ENCODE data around the gene LITAFD.

Gene LITAFD

GRCh38 chr16:8877894-8878522, 4.1 kb upstream of the LITAFD start:
- Histone ChIP-seq H3K4me2 (ENCODE audit: low read length) (peak overlapping the region; percentile 42), H3K79me2 (ENCODE audit: control insufficient read depth, insufficient read depth, low read length, poor library complexity) (peaks cover 2% of the 10 kb centered on the region), H3K27me3 (ENCODE audit: insufficient read depth, low read length) (no peaks in the 10 kb centered on the region), H4K8ac (ENCODE audit: low read depth, low read length) (peak overlapping the region; percentile 31), H3K4ac (ENCODE audit: low read depth, low read length) (peak overlapping the region; percentile 49), H2BK12ac (ENCODE audit: low read length) (peak overlapping the region; percentile 81), H3K9me3 (ENCODE audit: insufficient read depth, low read depth, low read length) (no peaks in the 10 kb centered on the region), H2AK5ac (ENCODE audit: low read length) (peak overlapping the region; percentile 87), H4K91ac (ENCODE audit: low read depth, low read length) (peak overlapping the region; percentile 88), H3K23ac (ENCODE audit: low read length) (no peak overlapping the region), H3K4me3 (ENCODE audit: low read depth, low read length) (no peak overlapping the region), H3K36me3 (ENCODE audit: control insufficient read depth in 1 of 2, insufficient read depth in 2 of 2, low read length in 2 of 2) (no peaks in the 10 kb centered on the region), H3K27ac (ENCODE audit: low read depth, low read length) (peak overlapping the region; percentile 69), H2BK5ac (ENCODE audit: low read depth, low read length, poor library complexity) (peak overlapping the region; percentile 87), H3K4me1 (ENCODE audit: control insufficient read depth in 1 of 2, insufficient read depth in 2 of 2, low read length in 2 of 2) (peaks cover 16% of the 10 kb centered on the region in 2 experiments), H3K79me1 (ENCODE audit: low read length) (peaks cover 16% of the 10 kb centered on the region), H3K14ac (ENCODE audit: low read length) (peak overlapping the region; percentile 68), H4K12ac (ENCODE audit: low read depth, low read length) (peak overlapping the region; percentile 51), H2AFZ (ENCODE audit: insufficient read depth, low read length, poor library complexity) (peak overlapping the region; percentile 21), H3K18ac (ENCODE audit: low read length) (peak overlapping the region; percentile 63), H2BK120ac (ENCODE audit: insufficient read depth, low read length, poor library complexity) (peak overlapping the region; percentile 75), H3K9ac (ENCODE audit: low read length) (no peak overlapping the region)
- DNase-seq = peak; percentile 75 to 81
- no CpG with 5 or more reads among the region's 8 CpGs for WGBS (ENCODE audit: extremely low coverage, insufficient coverage, insufficient read length)

- no peak overlapping the region for H2AK5ac ChIP-seq (ENCODE audit: low read length)
- no peak overlapping the region for H4K12ac ChIP-seq (ENCODE audit: low read depth, low read length)
- H3K23ac ChIP-seq (ENCODE audit: low read length) = no peak overlapping the region
- H3K14ac ChIP-seq (ENCODE audit: low read length) = peak overlapping the region; percentile 73
- DNase-seq = peak; percentile 84 to 93
- no CpG with 5 or more reads among the region's 6 CpGs for WGBS (ENCODE audit: extremely low coverage, insufficient coverage, insufficient read length)
- peaks cover 16% of the 10 kb centered on the region for H3K79me1 ChIP-seq (ENCODE audit: low read length)
- no peaks in the 10 kb centered on the region for H3K36me3 ChIP-seq (ENCODE audit: control insufficient read depth in 1 of 2, insufficient read depth in 2 of 2, low read length in 2 of 2)
- peak overlapping the region; percentile 81 for H2BK12ac ChIP-seq (ENCODE audit: low read length)
- H3K79me2 ChIP-seq (ENCODE audit: control insufficient read depth, insufficient read depth, low read length, poor library complexity) = peaks cover 2% of the 10 kb centered on the region
- peak overlapping the region; percentile 88 for H4K91ac ChIP-seq (ENCODE audit: low read depth, low read length)
- no peaks in the 10 kb centered on the region for H3K9me3 ChIP-seq (ENCODE audit: insufficient read depth, low read depth, low read length)
- peak overlapping the region; percentile 96 for H3K27ac ChIP-seq (ENCODE audit: low read depth, low read length)
- H3K9ac ChIP-seq (ENCODE audit: low read length) = no peak overlapping the region
- peaks cover 16% of the 10 kb centered on the region in 2 experiments for H3K4me1 ChIP-seq (ENCODE audit: control insufficient read depth in 1 of 2, insufficient read depth in 2 of 2, low read length in 2 of 2)
- peak overlapping the region; percentile 85 for H2BK120ac ChIP-seq (ENCODE audit: insufficient read depth, low read length, poor library complexity)
- no peaks in the 10 kb centered on the region for H3K27me3 ChIP-seq (ENCODE audit: insufficient read depth, low read length)
- no peak overlapping the region for H3K4me3 ChIP-seq (ENCODE audit: low read depth, low read length)
- no peak overlapping the region for H2AFZ ChIP-seq (ENCODE audit: insufficient read depth, low read length, poor library complexity)
- peak overlapping the region; percentile 42 for H3K4me2 ChIP-seq (ENCODE audit: low read length)
- H3K4ac ChIP-seq (ENCODE audit: low read depth, low read length) = no peak overlapping the region
- peak overlapping the region; percentile 88 for H2BK5ac ChIP-seq (ENCODE audit: low read depth, low read length, poor library complexity)
- peak overlapping the region; percentile 76 for H4K8ac ChIP-seq (ENCODE audit: low read depth, low read length)
- peak overlapping the region; percentile 63 for H3K18ac ChIP-seq (ENCODE audit: low read length)
Measured at GRCh38 chr16:8878523-8878911, 3.6 kb upstream of the LITAFD start.

GRCh38 chr16:8880839-8881510, 1.2 kb upstream of the LITAFD start:
- Histone ChIP-seq H2BK120ac (ENCODE audit: insufficient read depth, low read length, poor library complexity) (no peak overlapping the region), H3K4me1 (ENCODE audit: control insufficient read depth in 1 of 2, insufficient read depth in 2 of 2, low read length in 2 of 2) (peaks cover 17 to 19% of the 10 kb centered on the region in 2 experiments), H2AK5ac (ENCODE audit: low read length) (no peak overlapping the region), H3K36me3 (ENCODE audit: control insufficient read depth in 1 of 2, insufficient read depth in 2 of 2, low read length in 2 of 2) (no peaks in the 10 kb centered on the region), H3K23ac (ENCODE audit: low read length) (no peak overlapping the region), H3K14ac (ENCODE audit: low read length) (no peak overlapping the region), H4K91ac (ENCODE audit: low read depth, low read length) (no peak overlapping the region), H3K4me3 (ENCODE audit: low read depth, low read length) (no peak overlapping the region), H3K4ac (ENCODE audit: low read depth, low read length) (no peak overlapping the region), H3K18ac (ENCODE audit: low read length) (no peak overlapping the region), H3K9me3 (ENCODE audit: insufficient read depth, low read depth, low read length) (no peaks in the 10 kb centered on the region), H3K4me2 (ENCODE audit: low read length) (no peak overlapping the region), H3K79me2 (ENCODE audit: control insufficient read depth, insufficient read depth, low read length, poor library complexity) (peaks cover 2% of the 10 kb centered on the region), H3K79me1 (ENCODE audit: low read length) (peaks cover 14% of the 10 kb centered on the region), H2BK12ac (ENCODE audit: low read length) (no peak overlapping the region), H2AFZ (ENCODE audit: insufficient read depth, low read length, poor library complexity) (no peak overlapping the region), H4K12ac (ENCODE audit: low read depth, low read length) (no peak overlapping the region), H3K27ac (ENCODE audit: low read depth, low read length) (no peak overlapping the region), H3K27me3 (ENCODE audit: insufficient read depth, low read length) (no peaks in the 10 kb centered on the region), H2BK5ac (ENCODE audit: low read depth, low read length, poor library complexity) (no peak overlapping the region), H3K9ac (ENCODE audit: low read length) (no peak overlapping the region), H4K8ac (ENCODE audit: low read depth, low read length) (no peak overlapping the region)
- WGBS (ENCODE audit: extremely low coverage, insufficient coverage, insufficient read length) = no CpG with 5 or more reads among the region's 8 CpGs
- no peak for DNase-seq

- Histone ChIP-seq H2AFZ (ENCODE audit: insufficient read depth, low read length, poor library complexity) (no peak overlapping the region), H4K8ac (ENCODE audit: low read depth, low read length) (no peak overlapping the region), H3K18ac (ENCODE audit: low read length) (no peak overlapping the region), H3K14ac (ENCODE audit: low read length) (no peak overlapping the region), H3K4ac (ENCODE audit: low read depth, low read length) (no peak overlapping the region), H2AK5ac (ENCODE audit: low read length) (peak overlapping the region; percentile 19), H3K4me2 (ENCODE audit: low read length) (no peak overlapping the region), H3K79me2 (ENCODE audit: control insufficient read depth, insufficient read depth, low read length, poor library complexity) (peaks cover 2% of the 10 kb centered on the region), H2BK5ac (ENCODE audit: low read depth, low read length, poor library complexity) (no peak overlapping the region), H3K27me3 (ENCODE audit: insufficient read depth, low read length) (no peaks in the 10 kb centered on the region), H3K9ac (ENCODE audit: low read length) (no peak overlapping the region), H3K27ac (ENCODE audit: low read depth, low read length) (no peak overlapping the region), H2BK120ac (ENCODE audit: insufficient read depth, low read length, poor library complexity) (no peak overlapping the region), H3K4me3 (ENCODE audit: low read depth, low read length) (no peak overlapping the region), H3K79me1 (ENCODE audit: low read length) (peaks cover 13% of the 10 kb centered on the region), H3K36me3 (ENCODE audit: control insufficient read depth in 1 of 2, insufficient read depth in 2 of 2, low read length in 2 of 2) (peaks cover 7% of the 10 kb centered on the region in 2 experiments), H3K9me3 (ENCODE audit: insufficient read depth, low read depth, low read length) (no peaks in the 10 kb centered on the region), H3K4me1 (ENCODE audit: control insufficient read depth in 1 of 2, insufficient read depth in 2 of 2, low read length in 2 of 2) (peaks cover 12% of the 10 kb centered on the region in 2 experiments), H3K23ac (ENCODE audit: low read length) (no peak overlapping the region), H4K12ac (ENCODE audit: low read depth, low read length) (no peak overlapping the region), H2BK12ac (ENCODE audit: low read length) (no peak overlapping the region), H4K91ac (ENCODE audit: low read depth, low read length) (no peak overlapping the region)
- no peak for DNase-seq
- no CpG with 5 or more reads among the region's 17 CpGs for WGBS (ENCODE audit: extremely low coverage, insufficient coverage, insufficient read length)
Measured at GRCh38 chr16:8882725-8883377, 700 bp downstream of the LITAFD start.

Data from trophoblast cell (in vitro differentiated cells and primary cell).